HG02588 (cell line): Measurements from ENCODE around the gene CLBA1.
"Not testable (repeated sequence)": the region's sequence is repeated elsewhere in the genome, so short reads cannot be mapped to it uniquely, and the experiment has no call there.

Experiments used
- ATAC-seq: cut with Tn5 transposase; IDR thresholded peaks from one replicate; pipeline ENCODE4 v1.9.1; 2021; ENCODE audit warnings: mild to moderate bottlenecking, moderate library complexity; ENCODE audit not compliant: unreplicated experiment

Gene CLBA1

DNA sequence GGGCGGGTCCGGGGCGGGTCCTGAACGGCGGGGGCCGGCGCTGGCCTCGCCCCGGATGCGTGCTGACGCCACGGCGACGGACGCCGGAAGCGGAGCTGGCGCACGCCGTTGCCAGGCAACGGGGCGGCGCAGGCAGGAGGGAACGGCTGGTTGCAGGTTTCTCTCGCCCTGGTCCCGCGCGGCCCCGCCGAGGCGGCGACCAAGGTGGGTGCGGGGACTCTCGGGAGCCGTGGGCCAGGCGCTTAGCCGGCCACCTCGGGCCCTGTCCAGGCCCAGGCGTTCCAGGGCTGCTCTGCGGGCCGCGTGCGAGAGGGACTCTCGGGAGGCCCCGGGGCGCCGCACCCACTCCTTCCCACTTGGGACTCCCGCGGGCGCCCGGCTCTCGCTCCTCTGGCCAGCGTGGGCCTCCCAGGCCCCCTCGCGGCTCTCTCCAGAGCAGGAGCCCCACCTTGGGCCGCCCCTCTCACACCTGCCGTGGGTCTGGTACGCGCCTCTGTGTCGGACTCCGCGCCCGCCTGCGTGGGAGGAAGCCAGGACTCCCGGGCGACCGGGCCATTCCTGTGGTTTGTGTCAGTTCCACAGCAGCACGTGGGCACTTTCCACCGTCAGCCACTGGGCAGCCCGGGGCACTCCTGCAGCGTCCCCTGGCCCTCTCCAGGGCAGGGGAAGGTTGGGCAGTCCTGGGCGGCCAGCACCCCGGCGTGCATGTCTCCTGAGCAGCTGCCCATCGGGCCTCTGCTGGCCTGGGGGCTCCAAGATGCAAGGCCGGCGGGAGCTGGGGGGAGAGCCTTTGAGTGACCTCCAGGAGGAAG lies at the start of gene CLBA1:
Gene CLBA1, plus strand, starts transcription at position 114 of the 812 bp plus-strand sequence. Its CDS starts 644 bp downstream, at position 758.
- ATAC-seq, result peak; percentile 90

DNA sequence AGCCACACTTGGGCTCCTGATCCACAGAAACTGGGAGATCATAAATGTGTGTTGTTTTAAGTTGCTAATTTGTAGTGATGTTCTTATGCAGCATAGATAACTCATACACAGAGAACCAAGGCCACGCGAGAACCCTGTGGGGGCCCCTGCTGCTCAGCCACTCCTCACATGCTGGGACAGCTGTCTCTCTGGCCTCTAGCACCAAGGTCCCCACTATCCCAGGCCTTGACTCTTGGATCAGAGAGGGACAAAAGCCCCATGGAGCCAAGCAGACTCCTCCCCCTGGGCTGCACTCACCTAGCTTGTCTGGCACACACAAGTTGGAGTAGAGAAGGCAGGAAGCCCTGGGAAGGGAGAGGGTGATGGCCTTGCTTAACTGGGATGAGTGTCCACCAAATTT lies 49.6 kb upstream of the CLBA1 start:
- ATAC-seq, result no peak

- no peak for ATAC-seq
Observed at GRCh38 chr14:104936361-104937155, 49.0 kb upstream of the CLBA1 start.

- no peak for ATAC-seq
Observed at GRCh38 chr14:104937161-104937560, 48.4 kb upstream of the CLBA1 start.

GRCh38 chr14:104937694-104938365 lies 47.8 kb upstream of the CLBA1 start:
- no peak for ATAC-seq

DNA sequence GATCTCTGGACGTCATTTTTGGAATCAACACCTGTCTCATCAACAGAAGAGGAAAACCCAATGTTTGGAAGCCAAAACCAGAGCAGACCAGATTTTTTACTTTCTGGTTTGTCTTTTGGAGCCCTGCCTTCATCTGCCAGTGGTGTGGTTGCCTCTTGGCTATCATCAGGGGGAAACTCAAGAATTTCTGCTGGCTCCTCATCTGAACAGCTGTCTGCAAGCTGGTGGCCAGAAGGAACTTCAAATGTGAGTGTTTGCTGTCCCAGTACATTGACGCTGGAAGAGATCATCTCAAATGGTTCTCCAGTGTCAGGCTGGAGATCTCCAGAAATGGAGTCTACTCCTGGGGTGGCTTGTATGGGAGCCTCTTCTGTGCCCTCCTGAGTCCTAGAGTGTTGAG lies 47.2 kb upstream of the CLBA1 start:
- no peak for ATAC-seq

GRCh38 chr14:104938960-104939359 lies 46.6 kb upstream of the CLBA1 start:
- ATAC-seq, result no peak

DNA sequence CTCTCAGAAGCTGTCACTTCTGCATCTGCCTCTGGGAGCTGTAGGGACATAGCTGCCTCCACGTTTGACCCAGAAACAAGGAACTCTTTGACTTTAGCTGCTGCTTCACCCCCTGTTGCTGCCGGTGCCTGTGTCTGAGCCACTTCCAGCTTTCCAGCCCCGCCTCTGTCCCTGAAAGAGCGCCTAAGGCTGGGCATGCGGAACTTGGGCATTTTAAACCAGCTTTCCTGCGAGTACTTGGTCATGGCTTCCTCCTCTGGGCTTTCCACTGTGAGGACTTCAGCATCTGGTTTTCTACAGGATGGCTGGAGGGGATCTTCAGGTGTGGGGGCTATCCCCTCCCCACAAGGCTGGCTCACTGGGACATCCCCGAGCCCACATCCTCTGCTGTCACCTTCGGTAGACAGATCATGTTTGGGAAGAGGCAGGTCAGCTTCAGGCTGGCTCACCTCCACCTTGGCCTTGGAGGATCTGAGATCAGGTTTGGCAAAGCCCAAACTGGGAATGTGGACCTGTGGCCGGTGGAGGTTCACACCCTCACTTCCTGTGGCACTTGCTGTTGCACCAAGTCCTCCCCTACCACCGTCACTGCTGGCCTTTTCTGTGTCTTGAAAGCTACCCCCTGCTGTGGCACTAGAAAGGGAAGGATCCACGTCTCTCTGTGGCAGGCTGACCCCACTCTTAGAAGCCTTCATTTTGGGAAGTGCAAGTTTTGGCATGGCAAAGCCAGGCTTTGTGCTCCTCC lies 45.8 kb upstream of the CLBA1 start:
- no peak for ATAC-seq

DNA sequence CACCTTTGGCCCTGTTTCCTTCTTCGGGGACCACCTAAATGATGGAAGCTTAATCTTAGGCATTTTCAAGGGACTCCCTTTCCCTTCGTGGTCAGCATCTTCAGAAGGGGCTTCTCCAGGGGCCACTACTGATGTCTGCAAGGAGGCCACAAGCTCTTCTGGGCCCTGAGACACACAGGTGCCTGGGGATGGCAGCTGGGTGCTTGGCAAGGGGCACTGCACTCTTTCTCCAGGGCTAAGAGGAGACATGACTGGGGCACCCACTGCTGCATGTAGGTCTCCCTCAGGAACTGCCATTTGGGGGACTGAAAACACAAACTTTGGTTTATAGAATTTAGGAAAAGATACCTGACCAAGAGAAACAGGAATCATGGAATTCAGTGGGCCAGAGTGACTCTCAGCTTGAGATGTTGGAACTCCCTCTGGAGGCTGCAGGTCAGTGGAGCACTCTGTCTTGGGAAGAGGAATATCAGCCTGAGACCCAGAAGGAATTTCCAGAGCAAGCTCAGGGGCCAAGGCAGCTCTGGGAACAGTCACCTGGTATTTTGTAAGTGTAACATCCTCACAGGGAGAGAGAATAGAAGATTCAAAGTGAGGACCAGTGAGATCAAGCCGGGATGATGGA lies 45.0 kb upstream of the CLBA1 start:
- no peak for ATAC-seq

GRCh38 chr14:104941508-104942365 lies 43.9 kb upstream of the CLBA1 start:
- no peak for ATAC-seq

DNA sequence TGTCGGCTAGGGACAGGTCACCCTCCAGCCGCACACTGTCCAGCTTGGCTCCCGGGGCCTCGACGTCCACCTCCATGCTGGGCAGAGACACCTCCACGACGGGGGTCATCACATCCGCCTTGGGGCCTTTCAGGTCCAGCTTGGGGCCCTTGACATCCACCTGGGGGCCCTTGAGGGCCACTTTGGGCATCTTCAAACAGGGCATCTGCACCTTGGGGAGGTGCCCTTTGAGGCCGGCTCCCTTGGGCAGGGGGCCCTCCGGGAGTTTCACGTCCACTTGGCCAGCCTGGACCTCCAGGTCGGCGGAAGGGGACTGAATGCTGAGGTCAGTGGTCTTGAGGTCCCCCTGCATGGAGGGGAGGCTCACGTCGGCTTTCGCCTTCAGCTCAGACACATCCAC lies 43.0 kb upstream of the CLBA1 start:
- ATAC-seq, result no peak

DNA sequence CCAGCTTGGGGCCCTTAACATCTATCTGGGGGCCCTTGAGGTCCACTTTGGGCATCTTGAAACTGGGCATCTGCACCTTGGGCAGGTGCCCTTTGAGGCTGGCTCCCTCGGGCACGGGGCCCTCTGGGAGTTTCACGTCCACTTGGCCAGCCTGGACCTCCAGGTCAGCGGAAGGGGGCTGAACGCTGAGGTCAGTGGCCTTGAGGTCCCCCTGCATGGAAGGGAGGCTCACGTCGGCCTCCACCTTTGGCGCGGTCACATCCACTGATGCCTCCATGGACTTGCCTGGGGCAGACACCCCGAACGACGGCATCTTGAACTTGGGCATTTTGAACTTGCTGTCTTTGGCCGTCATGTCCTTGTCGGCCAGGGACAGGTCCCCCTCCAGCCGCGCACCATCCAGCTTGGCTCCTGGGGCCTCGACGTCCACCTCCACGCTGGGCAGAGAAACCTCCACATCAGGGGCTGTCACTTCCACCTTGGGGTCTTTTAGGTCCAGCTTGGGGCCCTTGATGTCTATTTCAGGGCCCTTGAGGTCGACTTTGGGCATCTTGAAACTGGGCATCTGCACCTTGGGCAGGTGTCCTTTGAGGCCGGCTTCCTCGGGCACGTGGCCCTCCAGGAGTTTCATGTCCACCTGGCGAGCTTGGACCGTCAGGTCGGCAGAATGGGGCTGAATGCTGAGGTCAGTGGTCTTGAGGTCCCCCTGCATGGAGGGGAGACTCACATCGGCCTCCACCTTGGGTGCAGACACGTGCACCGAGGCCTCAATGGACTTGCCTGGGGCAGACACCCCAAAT lies 42.2 kb upstream of the CLBA1 start:
- ATAC-seq, result not testable (repeated sequence)

DNA sequence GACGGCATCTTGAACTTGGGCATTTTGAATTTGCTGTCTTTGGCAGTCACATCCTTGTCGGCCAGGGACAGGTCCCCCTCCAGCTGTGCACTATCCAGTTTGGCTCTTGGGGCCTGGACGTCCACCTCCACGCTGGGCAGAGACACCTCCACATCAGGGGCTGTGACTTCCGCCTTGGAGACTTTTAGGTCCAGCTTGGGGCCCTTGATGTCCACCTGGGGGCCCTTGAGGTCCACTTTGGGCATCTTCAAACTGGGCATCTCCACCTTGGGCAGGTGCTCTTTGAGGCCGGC lies 41.6 kb upstream of the CLBA1 start:
- ATAC-seq, result not testable (repeated sequence)

DNA sequence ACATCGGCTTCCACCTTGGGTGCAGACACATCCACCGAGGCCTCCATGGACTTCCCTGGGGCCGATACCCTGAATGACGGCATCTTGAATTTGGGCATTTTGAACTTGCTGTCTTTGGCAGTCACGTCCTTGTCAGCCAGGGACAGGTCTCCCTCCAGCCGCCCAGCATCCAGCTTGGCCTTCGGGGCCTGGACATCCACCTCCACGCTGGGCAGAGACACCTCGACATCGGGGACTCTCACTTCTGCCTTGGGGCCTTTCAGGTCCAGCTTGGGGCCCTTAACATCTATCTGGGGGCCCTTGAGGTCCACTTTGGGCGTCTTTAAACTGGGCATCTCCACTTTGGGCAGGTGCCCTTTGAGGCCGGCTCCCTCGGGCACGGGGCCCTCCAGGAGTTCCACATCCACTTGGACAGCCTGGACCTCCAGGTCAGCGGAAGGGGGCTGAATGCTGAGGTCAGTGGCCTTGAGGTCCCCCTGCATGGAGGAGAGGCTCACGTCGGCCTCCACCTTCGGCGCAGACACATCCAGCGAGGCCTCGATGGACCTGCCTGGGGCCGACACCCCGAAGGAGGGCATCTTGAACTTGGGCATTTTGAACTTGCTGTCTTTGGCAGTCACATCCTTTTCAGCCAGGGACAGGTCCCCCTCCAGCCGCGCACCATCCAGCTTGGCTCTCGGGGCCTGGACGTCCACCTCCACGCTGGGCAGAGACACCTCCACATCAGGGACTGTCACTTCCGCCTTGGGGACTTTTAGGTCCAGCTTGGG lies 41.0 kb upstream of the CLBA1 start:
- ATAC-seq, result not testable (repeated sequence)

GRCh38 chr14:104945266-104945665 lies 40.3 kb upstream of the CLBA1 start:
- ATAC-seq, result not testable (repeated sequence)

GRCh38 chr14:104945986-104946965 lies 39.3 kb upstream of the CLBA1 start:
- not testable (repeated sequence) for ATAC-seq

GRCh38 chr14:104947201-104947600 lies 38.4 kb upstream of the CLBA1 start:
- ATAC-seq, result not testable (repeated sequence)
